ENCODE measurements around the gene PTGDR2. TPM values are rescaled to one million over a fixed set of nuclear protein-coding genes. Genes with fewer than 3 reads are reported as not detected.

Gene PTGDR2
- total RNA-seq, 4 donors from 2014 or later = 0.37 to 2.2 (median 0.58) TPM

DNA sequence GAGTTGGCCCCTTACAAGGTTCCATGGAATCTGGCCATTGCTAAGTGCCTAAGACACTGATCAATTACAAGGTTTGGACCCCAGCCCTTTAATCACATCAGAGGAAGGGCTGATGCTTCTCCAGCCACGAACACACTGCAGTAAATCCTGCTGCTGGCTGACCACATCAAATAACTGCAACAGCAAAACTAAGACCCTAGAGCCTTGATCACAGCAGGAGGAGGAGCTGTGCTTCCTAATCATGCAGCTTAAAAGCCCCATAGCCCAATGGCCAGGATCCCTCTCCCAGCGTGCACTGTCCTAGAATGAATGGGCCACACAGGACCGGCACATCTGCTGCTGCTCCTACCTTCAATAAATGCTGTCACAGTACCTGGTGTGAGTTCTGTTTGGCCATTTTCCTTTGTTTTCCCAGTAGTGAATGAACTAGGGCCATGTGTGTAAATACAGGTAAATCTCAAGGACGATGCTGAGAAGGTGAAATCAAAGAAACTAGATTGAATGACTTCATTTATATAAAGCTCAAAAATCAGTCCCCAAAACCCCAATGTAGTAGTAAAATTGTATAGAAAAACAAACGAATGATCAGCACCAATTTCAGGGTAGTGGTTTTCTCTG, 24.3 kb upstream of the PTGDR2 start:
- H3K27me3 ChIP-seq = no peaks in the 10 kb centered on the region
- WGBS, 2 donors (ENCODE audit: low coverage in 1 of 2) = 76 to 77% methylated on average over 4 of the region's 5 CpGs
- peak overlapping the region in 2 of 4 donors; percentile 68 to 75 for H3K27ac ChIP-seq
- ATAC-seq = no peak
- no peaks in the 10 kb centered on the region for H3K9me3 ChIP-seq
- TF ChIP-seq, protein P1, sequence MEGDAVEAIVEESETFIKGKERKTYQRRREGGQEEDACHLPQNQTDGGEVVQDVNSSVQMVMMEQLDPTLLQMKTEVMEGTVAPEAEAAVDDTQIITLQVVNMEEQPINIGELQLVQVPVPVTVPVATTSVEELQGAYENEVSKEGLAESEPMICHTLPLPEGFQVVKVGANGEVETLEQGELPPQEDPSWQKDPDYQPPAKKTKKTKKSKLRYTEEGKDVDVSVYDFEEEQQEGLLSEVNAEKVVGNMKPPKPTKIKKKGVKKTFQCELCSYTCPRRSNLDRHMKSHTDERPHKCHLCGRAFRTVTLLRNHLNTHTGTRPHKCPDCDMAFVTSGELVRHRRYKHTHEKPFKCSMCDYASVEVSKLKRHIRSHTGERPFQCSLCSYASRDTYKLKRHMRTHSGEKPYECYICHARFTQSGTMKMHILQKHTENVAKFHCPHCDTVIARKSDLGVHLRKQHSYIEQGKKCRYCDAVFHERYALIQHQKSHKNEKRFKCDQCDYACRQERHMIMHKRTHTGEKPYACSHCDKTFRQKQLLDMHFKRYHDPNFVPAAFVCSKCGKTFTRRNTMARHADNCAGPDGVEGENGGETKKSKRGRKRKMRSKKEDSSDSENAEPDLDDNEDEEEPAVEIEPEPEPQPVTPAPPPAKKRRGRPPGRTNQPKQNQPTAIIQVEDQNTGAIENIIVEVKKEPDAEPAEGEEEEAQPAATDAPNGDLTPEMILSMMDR (IDR thresholded peaks at IDR 0.05) = no peak
- no peak for TF ChIP-seq POLR2AphosphoS5 (IDR thresholded peaks at IDR 0.05)
- TF ChIP-seq EP300 (IDR thresholded peaks at IDR 0.05) = no peak
- TF ChIP-seq POLR2A (IDR thresholded peaks at IDR 0.05) = no peak
- no peak overlapping the region for H3K4me3 ChIP-seq
- H3K36me3 ChIP-seq = peaks cover 0 to 16% of the 10 kb centered on the region in 2 donors
- peaks cover 3 to 46% (median 6%) of the 10 kb centered on the region in 3 donors for H3K4me1 ChIP-seq

DNA sequence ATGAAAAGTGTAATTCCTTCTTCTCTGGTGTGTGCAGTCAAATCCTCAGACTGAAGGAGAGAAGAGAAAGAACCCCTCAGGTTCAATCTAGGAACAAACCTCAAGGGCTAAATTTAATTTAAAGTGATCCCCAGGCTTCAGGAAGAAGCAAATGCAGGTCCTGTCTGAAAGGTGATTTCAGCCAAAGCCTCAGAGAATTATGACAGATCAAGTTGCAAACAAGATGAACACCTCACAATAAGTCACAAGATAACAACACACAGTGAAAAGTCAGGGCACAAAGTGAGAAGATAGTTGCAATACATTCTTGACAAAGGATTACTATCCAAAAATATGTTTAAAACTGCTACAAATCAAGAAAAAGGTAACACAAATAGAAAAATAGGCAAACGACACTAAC, 23.4 kb upstream of the PTGDR2 start:
- H3K4me3 ChIP-seq = no peak overlapping the region
- peaks cover 0 to 16% of the 10 kb centered on the region in 2 donors for H3K36me3 ChIP-seq
- TF ChIP-seq POLR2AphosphoS5 (IDR thresholded peaks at IDR 0.05) (no peak), POLR2A (IDR thresholded peaks at IDR 0.05) (no peak)
- TF ChIP-seq, protein P1 (IDR thresholded peaks at IDR 0.05) = no peak
- 67 to 90% methylated on average over 1 of the region's 1 CpG for WGBS, 2 donors (ENCODE audit: low coverage in 1 of 2)
- peak overlapping the region; percentile 24 to 75 (median 50) for H3K27ac ChIP-seq
- H3K4me1 ChIP-seq = peaks cover 3 to 55% (median 6%) of the 10 kb centered on the region in 3 donors
- no peaks in the 10 kb centered on the region for H3K27me3 ChIP-seq
- no peak for ATAC-seq
- H3K9me3 ChIP-seq = no peaks in the 10 kb centered on the region

DNA sequence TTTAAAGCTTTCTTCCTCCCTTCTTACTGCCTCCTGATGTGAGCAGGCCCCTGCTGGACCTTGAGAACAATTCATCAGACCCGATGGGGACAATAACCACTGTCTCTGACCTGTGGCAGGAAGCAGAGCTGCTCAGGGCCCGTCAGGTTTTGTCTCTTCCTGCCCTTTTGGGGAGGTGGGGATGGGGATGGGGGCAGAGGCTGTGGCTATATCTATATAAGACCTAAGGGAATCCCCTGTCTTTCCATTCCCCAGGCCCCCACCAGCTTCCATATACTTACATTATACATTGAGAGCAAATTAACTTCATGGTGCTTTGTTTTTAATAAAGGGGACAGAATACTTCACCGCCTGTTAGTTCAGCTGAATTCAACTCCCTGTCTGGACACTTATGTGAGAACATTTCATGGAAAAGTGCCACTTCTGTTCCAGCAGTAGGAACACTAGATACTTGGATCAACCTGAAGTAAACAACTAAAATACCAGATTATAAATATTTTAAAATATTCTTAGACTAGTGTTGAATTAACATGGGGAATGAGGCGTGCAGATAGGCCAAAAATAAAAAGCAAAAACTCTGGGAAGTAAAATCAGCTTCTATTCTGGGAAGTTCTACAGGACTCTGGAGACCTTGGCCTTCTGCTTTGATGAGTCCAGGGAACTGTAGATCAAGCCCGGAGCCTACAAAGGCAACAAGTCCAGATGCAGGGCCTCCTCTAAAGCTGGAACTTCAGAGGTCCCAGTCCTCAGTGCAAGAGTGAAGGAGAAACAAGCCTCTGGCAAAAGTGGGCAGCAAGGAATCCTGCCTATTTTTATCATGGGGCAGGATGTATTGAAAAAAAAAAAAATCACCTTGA, 22.7 kb upstream of the PTGDR2 start:
- H3K9me3 ChIP-seq = no peaks in the 10 kb centered on the region
- 31 to 34% methylated on average over 2 to 3 of the region's 5 CpGs for WGBS, 2 donors (ENCODE audit: low coverage in 1 of 2)
- H3K36me3 ChIP-seq = peaks cover 0 to 16% of the 10 kb centered on the region in 2 donors
- peaks cover 3 to 59% (median 6%) of the 10 kb centered on the region in 3 donors for H3K4me1 ChIP-seq
- peak overlapping the region; percentile 68 to 81 (median 77) for H3K27ac ChIP-seq
- TF ChIP-seq EP300 (IDR thresholded peaks at IDR 0.05) (no peak), POLR2A (IDR thresholded peaks at IDR 0.05) (no peak), POLR2AphosphoS5 (IDR thresholded peaks at IDR 0.05) (peak; percentile 63)
- TF ChIP-seq, protein P1 (IDR thresholded peaks at IDR 0.05) = no peak
- peak; percentile 65 for ATAC-seq
- H3K4me3 ChIP-seq = no peak overlapping the region
- no peaks in the 10 kb centered on the region for H3K27me3 ChIP-seq

DNA sequence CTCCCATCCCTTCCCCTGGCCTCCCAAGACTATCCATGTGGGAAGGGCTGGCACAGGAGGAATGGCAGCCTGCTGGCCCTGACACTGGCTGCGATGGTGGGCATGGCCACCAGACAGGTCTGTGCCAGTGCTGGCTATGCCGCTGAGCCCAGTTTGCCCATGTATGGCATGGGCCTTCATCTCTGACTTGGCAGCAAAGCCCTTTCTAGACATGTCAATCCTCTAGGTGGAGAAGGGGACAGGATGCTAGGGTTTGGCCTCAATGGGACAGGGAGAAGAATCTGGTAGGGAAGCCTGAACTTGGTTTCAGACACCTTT, 20.4 kb upstream of the PTGDR2 start:
- Histone ChIP-seq H3K27ac (peak overlapping the region in 1 of 4 donors; percentile 33), H3K4me3 (no peak overlapping the region), H3K4me1 (peaks cover 6 to 79% (median 10%) of the 10 kb centered on the region in 3 donors), H3K27me3 (no peaks in the 10 kb centered on the region), H3K36me3 (peaks cover 0 to 15% of the 10 kb centered on the region in 2 donors), H3K9me3 (no peaks in the 10 kb centered on the region)
- ATAC-seq = no peak
- 100% methylated on average over 2 of the region's 2 CpGs; no CpG with 5 or more reads in 1 of the 2 donors for WGBS, 2 donors (ENCODE audit: low coverage in 1 of 2)
- TF ChIP-seq POLR2A (IDR thresholded peaks at IDR 0.05) (no peak), EP300 (IDR thresholded peaks at IDR 0.05) (no peak)

DNA sequence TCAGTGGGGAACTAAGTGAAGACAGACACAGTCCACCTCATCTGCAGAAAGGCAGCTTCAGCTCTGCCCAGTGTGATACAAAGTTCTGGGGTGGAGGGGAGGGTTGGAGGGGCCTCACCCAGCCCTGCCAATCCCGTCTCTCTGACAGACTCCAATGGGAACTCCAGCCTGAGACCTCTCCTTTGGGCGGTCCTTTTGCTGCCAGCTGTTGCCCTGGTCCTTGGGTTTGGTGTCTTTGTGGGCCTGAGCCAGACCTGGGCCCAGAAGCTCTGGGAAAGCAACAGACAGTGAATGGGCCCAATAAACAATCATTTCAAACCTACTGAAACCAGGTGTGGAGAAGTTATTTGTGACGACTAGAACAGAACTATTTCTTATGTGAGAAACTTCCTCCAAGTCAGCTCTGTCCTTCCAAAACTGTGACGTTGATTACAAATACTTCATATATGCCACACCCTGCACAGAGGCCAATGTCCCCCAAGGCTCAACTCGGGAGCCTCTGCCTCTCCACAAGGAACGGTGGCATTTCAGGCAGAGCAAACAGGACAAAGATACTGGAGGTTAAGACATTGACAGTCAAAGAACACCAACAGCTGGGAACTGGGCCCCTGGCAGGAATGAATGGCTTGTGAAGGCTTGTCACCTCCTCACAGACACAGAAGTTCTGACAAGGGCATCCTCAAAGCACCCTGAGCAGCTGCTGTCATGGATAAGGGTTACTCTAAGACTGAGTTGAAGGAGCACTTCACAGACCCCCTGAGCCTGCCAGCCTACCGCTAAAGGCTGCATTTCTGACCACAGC, 19.8 kb upstream of the PTGDR2 start:
- Histone ChIP-seq H3K27me3 (no peaks in the 10 kb centered on the region), H3K27ac (peak overlapping the region in 1 of 4 donors; percentile 33), H3K4me1 (peaks cover 6 to 79% (median 10%) of the 10 kb centered on the region in 3 donors), H3K9me3 (no peaks in the 10 kb centered on the region), H3K4me3 (no peak overlapping the region), H3K36me3 (peaks cover 0 to 12% of the 10 kb centered on the region in 2 donors)
- 76% methylated on average over 3 of the region's 7 CpGs; no CpG with 5 or more reads in 1 of the 2 donors for WGBS, 2 donors (ENCODE audit: low coverage in 1 of 2)
- ATAC-seq = no peak
- TF ChIP-seq, protein P1 (IDR thresholded peaks at IDR 0.05) = no peak
- no peak for TF ChIP-seq POLR2A (IDR thresholded peaks at IDR 0.05)
- no peak for TF ChIP-seq POLR2AphosphoS5 (IDR thresholded peaks at IDR 0.05)
- no peak for TF ChIP-seq EP300 (IDR thresholded peaks at IDR 0.05)

All from gastroesophageal sphincter (tissue), 4 donors.